Astrocyte (in vitro differentiated cells and primary cell): Measurements from ENCODE around the gene CAMKMT. TPM values are rescaled to one million over a fixed set of nuclear protein-coding genes. Genes with fewer than 3 reads are reported as not detected.

ENCODE experiments used
- DNase-seq: peaks from one replicate; pipeline ENCODE4 v3.0.0-alpha.2; 2010; ENCODE audit warnings: low read depth
- FAIRE-seq: peaks from 2 replicates; lab custom pipeline; 2011; peaks lifted over from hg19 to GRCh38; lab: Jason Lieb, UNC
- H2AFZ ChIP-seq: 2 replicates; pipeline ENCODE4 v1.6.0; 2012; ENCODE audit warnings: low read depth, low read length, inconsistent platforms
- H3K27ac ChIP-seq: 2 replicates; pipeline ENCODE4 v1.5.1; 2011; ENCODE audit warnings: low read depth, low read length, inconsistent platforms
- H3K27me3 ChIP-seq: 2 replicates; pipeline ENCODE4 v1.6.0; 2011; ENCODE audit warnings: low read length, inconsistent platforms; ENCODE audit not compliant: insufficient read depth
- H3K36me3 ChIP-seq: 2 replicates; pipeline ENCODE4 v1.5.1; 2011; ENCODE audit warnings: low read length, inconsistent platforms; ENCODE audit not compliant: insufficient read depth
- H3K4me1 ChIP-seq: 2 replicates; pipeline ENCODE4 v1.5.1; 2011; ENCODE audit warnings: low read length, inconsistent platforms; ENCODE audit not compliant: insufficient read depth
- H3K4me2 ChIP-seq: 2 replicates; pipeline ENCODE4 v1.6.0; 2012; ENCODE audit warnings: low read length, inconsistent platforms
- H3K4me3 ChIP-seq: 2 replicates; pipeline ENCODE4 v1.5.1; 2011; ENCODE audit warnings: low read depth, mild to moderate bottlenecking, low read length, inconsistent platforms; ENCODE audit not compliant: insufficient read depth
- H3K79me2 ChIP-seq: 2 replicates; pipeline ENCODE4 v1.6.0; 2012; ENCODE audit warnings: mild to moderate bottlenecking, low read length, inconsistent platforms; ENCODE audit not compliant: insufficient read depth
- H3K9ac ChIP-seq: 2 replicates; pipeline ENCODE4 v1.6.0; 2012; ENCODE audit warnings: mild to moderate bottlenecking, low read length, inconsistent platforms
- H3K9me3 ChIP-seq: 2 replicates; pipeline ENCODE4 v1.5.1; 2012; ENCODE audit warnings: low read depth, mild to moderate bottlenecking, low read length, inconsistent platforms; ENCODE audit not compliant: insufficient read depth
- H4K20me1 ChIP-seq: 2 replicates; pipeline ENCODE4 v1.6.0; 2012; ENCODE audit warnings: low read length, inconsistent platforms; ENCODE audit not compliant: insufficient read depth
- H3K27ac Mint-ChIP-seq: one replicate; pipeline ENCODE4 v1.8.0; 2021; ENCODE audit warnings: mild to moderate bottlenecking, mixed read lengths; ENCODE audit not compliant: unreplicated experiment
- H3K27me3 Mint-ChIP-seq: one replicate; pipeline ENCODE4 v1.8.0; 2021; ENCODE audit warnings: low read depth, mixed read lengths; ENCODE audit not compliant: unreplicated experiment
- H3K36me3 Mint-ChIP-seq: one replicate; pipeline ENCODE4 v1.8.0; 2021; ENCODE audit warnings: low read depth, mixed read lengths; ENCODE audit not compliant: unreplicated experiment
- H3K4me1 Mint-ChIP-seq: one replicate; pipeline ENCODE4 v1.8.0; 2021; ENCODE audit warnings: low read depth, mixed read lengths; ENCODE audit not compliant: unreplicated experiment
- H3K4me3 Mint-ChIP-seq: one replicate; pipeline ENCODE4 v1.8.0; 2021; ENCODE audit warnings: mild to moderate bottlenecking, moderate library complexity, mixed read lengths; ENCODE audit not compliant: unreplicated experiment
- H3K9me3 Mint-ChIP-seq: one replicate; pipeline ENCODE4 v1.8.0; 2021; ENCODE audit warnings: mild to moderate bottlenecking, mixed read lengths; ENCODE audit not compliant: unreplicated experiment
- EZH2 ChIP-seq: IDR thresholded peaks from 2 replicates; pipeline ENCODE4 v1.6.1; 2012; ENCODE audit warnings: mild to moderate bottlenecking, low read length, inconsistent platforms; ENCODE audit not compliant: insufficient read depth
- total RNA-seq: library from RNA; stranded (reverse); gene quantifications from 2 replicates; pipeline ENCODE4 v1.2.1, GENCODE V29; 2021
- TF ChIP-seq, protein P1 (sequence below): IDR thresholded peaks from 2 replicates; pipeline ENCODE4 v1.5.1; 2011; ENCODE audit warnings: low read depth, mild to moderate bottlenecking, inconsistent platforms, low read length, moderate library complexity; ENCODE audit not compliant: insufficient read depth

The CAMKMT gene
- total RNA-seq, 1 donor from 2014 or later = 9.3 TPM

- H3K4me1 ChIP-seq = no peaks in the 10 kb centered on the region
- FAIRE-seq (no peak), DNase-seq (no peak)
- no peak overlapping the region for H3K9ac ChIP-seq
- Mint-ChIP-seq H3K36me3 (no peaks in the 10 kb centered on the region), H3K27ac (no peak overlapping the region), H3K4me1 (no peaks in the 10 kb centered on the region), H3K27me3 (no peaks in the 10 kb centered on the region), H3K4me3 (no peak overlapping the region), H3K9me3 (peaks cover 4% of the 10 kb centered on the region)
- H3K4me2 ChIP-seq = no peak overlapping the region
- H3K79me2 ChIP-seq = no peaks in the 10 kb centered on the region
- H3K27me3 ChIP-seq = no peaks in the 10 kb centered on the region
- no peak for TF ChIP-seq EZH2
- TF ChIP-seq, protein P1, sequence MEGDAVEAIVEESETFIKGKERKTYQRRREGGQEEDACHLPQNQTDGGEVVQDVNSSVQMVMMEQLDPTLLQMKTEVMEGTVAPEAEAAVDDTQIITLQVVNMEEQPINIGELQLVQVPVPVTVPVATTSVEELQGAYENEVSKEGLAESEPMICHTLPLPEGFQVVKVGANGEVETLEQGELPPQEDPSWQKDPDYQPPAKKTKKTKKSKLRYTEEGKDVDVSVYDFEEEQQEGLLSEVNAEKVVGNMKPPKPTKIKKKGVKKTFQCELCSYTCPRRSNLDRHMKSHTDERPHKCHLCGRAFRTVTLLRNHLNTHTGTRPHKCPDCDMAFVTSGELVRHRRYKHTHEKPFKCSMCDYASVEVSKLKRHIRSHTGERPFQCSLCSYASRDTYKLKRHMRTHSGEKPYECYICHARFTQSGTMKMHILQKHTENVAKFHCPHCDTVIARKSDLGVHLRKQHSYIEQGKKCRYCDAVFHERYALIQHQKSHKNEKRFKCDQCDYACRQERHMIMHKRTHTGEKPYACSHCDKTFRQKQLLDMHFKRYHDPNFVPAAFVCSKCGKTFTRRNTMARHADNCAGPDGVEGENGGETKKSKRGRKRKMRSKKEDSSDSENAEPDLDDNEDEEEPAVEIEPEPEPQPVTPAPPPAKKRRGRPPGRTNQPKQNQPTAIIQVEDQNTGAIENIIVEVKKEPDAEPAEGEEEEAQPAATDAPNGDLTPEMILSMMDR = no peak
- no peak overlapping the region for H3K27ac ChIP-seq
- H3K4me3 ChIP-seq = no peak overlapping the region
- H4K20me1 ChIP-seq = peaks cover 3% of the 10 kb centered on the region
- H3K9me3 ChIP-seq = no peaks in the 10 kb centered on the region
- no peaks in the 10 kb centered on the region for H3K36me3 ChIP-seq
- H2AFZ ChIP-seq = no peak overlapping the region
These were observed 310.7 kb downstream of the CAMKMT start for GRCh38 chr2:44672431-44672830.

DNA sequence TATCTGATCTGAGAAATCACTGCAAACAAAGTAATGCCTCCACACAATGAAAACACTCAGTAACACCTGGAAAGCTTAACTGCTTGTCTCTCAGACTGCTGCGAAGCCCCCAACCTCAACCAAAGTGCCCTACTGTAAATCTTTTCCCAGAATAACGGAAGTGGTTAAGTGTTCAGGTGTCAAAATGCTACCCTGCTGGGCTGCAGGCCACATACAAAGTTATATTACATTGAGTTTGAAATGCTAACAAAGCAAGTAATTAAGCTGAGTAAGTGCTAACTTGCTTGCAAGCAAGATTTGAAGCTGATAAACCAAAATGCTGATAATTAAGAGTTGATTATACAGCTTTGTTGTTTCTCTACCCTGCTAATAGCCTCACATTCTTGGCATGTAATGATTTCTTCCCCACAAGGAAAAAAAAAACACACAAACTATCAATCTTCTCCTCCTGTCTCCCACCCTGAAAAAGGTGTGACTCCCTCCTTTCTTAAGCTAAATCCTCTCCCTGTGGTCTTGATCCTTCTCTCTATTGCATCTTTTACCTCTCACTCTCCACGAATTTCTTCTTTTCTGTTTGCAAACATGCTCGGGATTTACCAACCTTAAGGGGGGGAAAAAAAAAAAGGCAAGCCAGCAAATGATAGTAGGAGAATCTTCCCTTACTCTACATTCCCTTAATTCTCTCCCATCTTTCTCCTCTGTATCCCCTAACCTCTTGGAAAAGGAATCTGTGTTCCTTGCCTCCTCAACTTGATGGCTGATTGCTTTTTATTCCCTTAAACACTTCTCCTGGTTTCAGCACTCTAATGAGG lies 312.9 kb downstream of the CAMKMT start:
- no peaks in the 10 kb centered on the region for H3K79me2 ChIP-seq
- H3K4me3 ChIP-seq = no peak overlapping the region
- peaks cover 3% of the 10 kb centered on the region for H4K20me1 ChIP-seq
- H3K4me1 Mint-ChIP-seq = no peaks in the 10 kb centered on the region
- DNase-seq = no peak
- H3K27ac ChIP-seq = no peak overlapping the region
- FAIRE-seq = no peak
- no peaks in the 10 kb centered on the region for H3K36me3 Mint-ChIP-seq
- no peak overlapping the region for H3K4me2 ChIP-seq
- no peaks in the 10 kb centered on the region for H3K4me1 ChIP-seq
- no peaks in the 10 kb centered on the region for H3K27me3 Mint-ChIP-seq
- no peaks in the 10 kb centered on the region for H3K9me3 ChIP-seq
- no peak overlapping the region for H3K4me3 Mint-ChIP-seq
- H3K9me3 Mint-ChIP-seq = no peaks in the 10 kb centered on the region
- no peak overlapping the region for H2AFZ ChIP-seq
- H3K27ac Mint-ChIP-seq = no peak overlapping the region
- no peak overlapping the region for H3K9ac ChIP-seq
- TF ChIP-seq EZH2 = no peak
- TF ChIP-seq, protein P1 = no peak
- peaks cover 1% of the 10 kb centered on the region for H3K27me3 ChIP-seq
- no peaks in the 10 kb centered on the region for H3K36me3 ChIP-seq

DNA sequence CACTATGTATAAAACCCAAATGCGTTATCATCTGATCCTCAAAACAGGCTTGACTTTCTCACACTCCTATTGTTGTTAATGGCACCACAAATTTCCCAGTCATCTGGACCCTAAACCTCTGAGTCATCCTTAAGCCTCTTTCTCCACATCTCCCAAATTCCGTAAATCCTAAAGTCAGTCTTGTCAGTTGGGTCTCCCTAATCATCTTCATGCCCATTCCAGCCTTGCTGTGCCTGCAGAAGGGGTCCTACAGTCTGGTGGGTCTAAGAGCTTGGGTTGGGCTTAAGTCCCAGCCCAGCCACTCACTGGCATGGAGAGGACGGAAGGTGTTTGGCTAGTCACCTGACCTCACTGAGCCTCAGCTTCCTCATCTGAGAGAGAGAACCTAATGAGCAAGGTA lies 314.6 kb downstream of the CAMKMT start:
- Histone ChIP-seq H3K9ac (no peak overlapping the region), H3K9me3 (no peaks in the 10 kb centered on the region), H3K4me2 (no peak overlapping the region), H3K79me2 (no peaks in the 10 kb centered on the region), H3K27ac (no peak overlapping the region), H3K36me3 (no peaks in the 10 kb centered on the region), H4K20me1 (peaks cover 3% of the 10 kb centered on the region), H3K27me3 (peaks cover 5% of the 10 kb centered on the region), H2AFZ (no peak overlapping the region), H3K4me3 (no peak overlapping the region), H3K4me1 (no peaks in the 10 kb centered on the region)
- Mint-ChIP-seq H3K4me3 (no peak overlapping the region), H3K27me3 (no peaks in the 10 kb centered on the region), H3K27ac (no peak overlapping the region), H3K9me3 (no peaks in the 10 kb centered on the region), H3K36me3 (no peaks in the 10 kb centered on the region), H3K4me1 (no peaks in the 10 kb centered on the region)
- FAIRE-seq (no peak), DNase-seq (no peak)
- TF ChIP-seq, protein P1 = no peak
- TF ChIP-seq EZH2 = no peak
